Measurements from ENCODE around the gene TAX1BP3. TPM values are rescaled to one million over a fixed set of nuclear protein-coding genes. Genes with fewer than 3 reads are reported as not detected.

TAX1BP3 gene
- total RNA-seq, 1 donor from 2014 or later, result 398 TPM

DNA sequence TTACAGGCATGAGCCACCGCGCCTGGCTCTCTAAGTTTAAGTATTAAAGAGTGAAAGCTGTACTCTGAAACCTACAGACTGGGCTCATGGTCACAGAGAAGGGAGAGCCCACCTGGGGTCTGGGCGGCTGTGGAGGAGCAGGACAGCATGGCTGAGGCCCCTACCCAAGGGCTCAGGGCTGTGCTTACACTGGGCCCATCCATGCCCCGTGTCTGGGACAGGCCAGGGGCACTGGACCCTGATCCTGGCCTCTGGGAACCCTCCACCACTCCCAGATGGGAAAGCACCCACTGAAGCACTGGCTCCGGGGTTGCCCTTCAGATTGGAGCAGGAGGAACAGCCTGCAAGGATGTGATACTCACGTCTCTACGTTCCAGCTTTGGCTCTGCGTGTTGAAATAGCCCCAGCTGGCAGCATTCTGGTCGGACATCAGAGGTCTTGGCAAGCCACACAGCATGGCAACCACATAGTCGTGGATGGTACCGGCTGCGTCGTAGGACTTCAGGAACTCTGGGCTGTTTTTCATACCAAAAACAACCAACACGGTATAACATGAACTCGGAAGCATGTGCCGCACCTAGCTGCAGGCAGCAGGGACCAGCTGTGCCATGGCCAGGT, 45.3 kb downstream of the TAX1BP3 start:
- no peak for DNase-seq (ENCODE audit: low read depth)
- Histone ChIP-seq H3K4me3 (ENCODE audit: low read depth, low read length) (no peak overlapping the region), H3K27me3 (ENCODE audit: control insufficient read depth, insufficient read depth, low read length) (no peaks in the 10 kb centered on the region), H3K36me3 (ENCODE audit: control insufficient read depth, insufficient read depth, low read length) (peaks cover 2% of the 10 kb centered on the region)
- TF ChIP-seq, protein P1, sequence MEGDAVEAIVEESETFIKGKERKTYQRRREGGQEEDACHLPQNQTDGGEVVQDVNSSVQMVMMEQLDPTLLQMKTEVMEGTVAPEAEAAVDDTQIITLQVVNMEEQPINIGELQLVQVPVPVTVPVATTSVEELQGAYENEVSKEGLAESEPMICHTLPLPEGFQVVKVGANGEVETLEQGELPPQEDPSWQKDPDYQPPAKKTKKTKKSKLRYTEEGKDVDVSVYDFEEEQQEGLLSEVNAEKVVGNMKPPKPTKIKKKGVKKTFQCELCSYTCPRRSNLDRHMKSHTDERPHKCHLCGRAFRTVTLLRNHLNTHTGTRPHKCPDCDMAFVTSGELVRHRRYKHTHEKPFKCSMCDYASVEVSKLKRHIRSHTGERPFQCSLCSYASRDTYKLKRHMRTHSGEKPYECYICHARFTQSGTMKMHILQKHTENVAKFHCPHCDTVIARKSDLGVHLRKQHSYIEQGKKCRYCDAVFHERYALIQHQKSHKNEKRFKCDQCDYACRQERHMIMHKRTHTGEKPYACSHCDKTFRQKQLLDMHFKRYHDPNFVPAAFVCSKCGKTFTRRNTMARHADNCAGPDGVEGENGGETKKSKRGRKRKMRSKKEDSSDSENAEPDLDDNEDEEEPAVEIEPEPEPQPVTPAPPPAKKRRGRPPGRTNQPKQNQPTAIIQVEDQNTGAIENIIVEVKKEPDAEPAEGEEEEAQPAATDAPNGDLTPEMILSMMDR (IDR thresholded peaks at IDR 0.05; ENCODE audit: insufficient read depth, low read length, poor library complexity, severe bottlenecking), result no peak

DNA sequence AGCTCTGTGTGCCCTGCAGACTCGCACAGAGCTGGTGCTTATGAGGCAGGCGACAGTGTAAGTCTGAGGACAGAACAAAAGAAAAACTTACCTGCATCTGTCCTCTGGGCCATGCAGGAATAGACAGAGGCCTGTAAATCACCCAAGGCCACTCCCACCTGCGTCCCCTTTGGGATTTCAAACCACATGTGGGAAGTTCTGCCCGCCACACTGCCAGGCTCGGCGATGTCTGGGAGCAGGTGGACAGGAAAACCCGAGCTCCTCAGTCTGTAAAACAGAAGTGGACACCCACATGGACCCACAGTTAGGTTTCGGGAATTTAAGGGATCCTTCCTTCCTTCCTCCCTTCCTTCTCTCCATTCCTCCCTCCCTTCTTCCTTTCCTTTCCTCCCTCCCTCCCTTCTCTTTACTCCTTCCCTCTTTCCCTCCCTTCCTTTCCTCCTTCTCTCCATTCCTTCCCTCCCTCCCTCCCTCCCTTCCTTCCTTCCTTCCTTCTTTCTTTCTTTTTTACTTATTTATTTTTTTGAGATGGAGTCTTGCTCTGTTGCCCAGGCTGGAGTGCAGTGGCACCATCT, 47.1 kb downstream of the TAX1BP3 start:
- TF ChIP-seq, protein P1 (IDR thresholded peaks at IDR 0.05; ENCODE audit: insufficient read depth, low read length, poor library complexity, severe bottlenecking), result no peak
- peaks cover 3% of the 10 kb centered on the region for H3K36me3 ChIP-seq (ENCODE audit: control insufficient read depth, insufficient read depth, low read length)
- no peaks in the 10 kb centered on the region for H3K27me3 ChIP-seq (ENCODE audit: control insufficient read depth, insufficient read depth, low read length)
- H3K4me3 ChIP-seq (ENCODE audit: low read depth, low read length), result no peak overlapping the region
- no peak for DNase-seq (ENCODE audit: low read depth)

DNA sequence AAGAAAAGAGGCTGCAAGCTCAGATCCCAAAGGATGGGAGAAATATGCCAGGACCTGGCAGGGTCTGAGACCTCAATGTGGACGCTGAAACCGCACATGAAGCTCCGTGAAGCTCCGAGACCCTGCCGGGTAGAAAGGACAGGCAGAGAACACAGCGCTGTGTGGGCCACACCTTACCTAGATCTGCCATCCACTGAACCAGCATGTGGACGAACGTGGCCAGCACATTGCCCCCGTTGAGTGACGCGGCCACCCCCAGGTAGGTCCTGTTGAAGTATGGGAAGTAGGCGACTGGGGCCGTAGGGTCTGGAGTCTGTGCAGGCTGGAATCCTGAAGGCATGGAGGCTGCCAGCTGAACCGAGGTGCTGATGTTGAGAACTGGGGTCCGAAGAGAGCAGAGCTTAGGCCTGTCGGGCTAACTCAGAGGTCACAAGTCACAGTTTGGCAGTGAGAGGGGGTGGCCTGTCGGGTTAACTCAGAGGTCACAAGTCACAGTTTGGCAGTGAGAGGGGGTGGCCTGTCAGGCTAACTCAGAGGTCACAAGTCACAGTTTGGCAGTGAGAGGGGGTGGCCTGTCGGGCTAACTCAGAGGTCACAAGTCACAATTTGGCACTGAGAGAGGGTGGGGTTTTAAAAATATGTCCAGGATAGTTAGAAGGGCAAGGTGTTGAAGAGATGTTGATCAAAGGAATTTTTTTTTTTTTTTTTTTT, 53.1 kb downstream of the TAX1BP3 start:
- TF ChIP-seq, protein P1 (IDR thresholded peaks at IDR 0.05; ENCODE audit: insufficient read depth, low read length, poor library complexity, severe bottlenecking), result no peak
- peaks cover 4% of the 10 kb centered on the region for H3K36me3 ChIP-seq (ENCODE audit: control insufficient read depth, insufficient read depth, low read length)
- no peaks in the 10 kb centered on the region for H3K27me3 ChIP-seq (ENCODE audit: control insufficient read depth, insufficient read depth, low read length)
- H3K4me3 ChIP-seq (ENCODE audit: low read depth, low read length), result no peak overlapping the region
- DNase-seq (ENCODE audit: low read depth), result no peak

DNA sequence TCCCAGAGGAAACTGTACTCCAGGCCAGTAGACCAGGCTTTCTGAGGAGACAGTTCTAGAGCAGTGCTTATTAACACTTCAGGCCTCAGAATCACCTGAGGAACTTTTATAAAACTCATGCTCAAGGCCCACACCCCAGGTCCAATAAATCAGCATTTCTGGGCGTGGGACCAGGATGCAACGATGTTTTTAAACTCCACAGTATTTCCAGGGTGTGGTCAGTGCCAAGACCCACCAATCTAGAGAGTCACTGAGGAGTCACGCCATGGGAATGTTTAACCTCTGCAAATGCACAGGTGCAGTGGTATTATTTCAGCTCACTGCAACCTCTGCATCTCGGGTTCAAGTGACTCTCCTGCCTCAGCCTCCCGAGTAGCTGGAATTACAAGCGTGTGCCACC, 55.3 kb downstream of the TAX1BP3 start:
- DNase-seq (ENCODE audit: low read depth), result no peak
- Histone ChIP-seq H3K4me3 (ENCODE audit: low read depth, low read length) (no peak overlapping the region), H3K36me3 (ENCODE audit: control insufficient read depth, insufficient read depth, low read length) (peaks cover 7% of the 10 kb centered on the region), H3K27me3 (ENCODE audit: control insufficient read depth, insufficient read depth, low read length) (no peaks in the 10 kb centered on the region)
- TF ChIP-seq, protein P1 (IDR thresholded peaks at IDR 0.05; ENCODE audit: insufficient read depth, low read length, poor library complexity, severe bottlenecking), result no peak

Other genes with a start within 250 kb of the TAX1BP3 start
- not detected in 2 replicates for gene OR1E2, start 234.7 kb downstream of the TAX1BP3 start, total RNA-seq
- not detected in 2 replicates for gene SPATA22, start 196.8 kb downstream of the TAX1BP3 start, total RNA-seq
- gene ASPA, start 192.6 kb downstream of the TAX1BP3 start, total RNA-seq, result not detected in 2 replicates
- 2.1 and 2.9 TPM in 2 replicates for gene TRPV3, start 110.8 kb downstream of the TAX1BP3 start, total RNA-seq
- 2.0 and 2.2 TPM in 2 replicates for gene TRPV1, start 59.2 kb downstream of the TAX1BP3 start, total RNA-seq
- gene SHPK, start 32.3 kb downstream of the TAX1BP3 start, total RNA-seq, result 16.0 and 17.5 TPM in 2 replicates
- gene CTNS, start 31.8 kb downstream of the TAX1BP3 start, total RNA-seq, result 49.4 and 55.4 TPM in 2 replicates
- 24.9 and 30.0 TPM in 2 replicates for gene EMC6, start 234 bp upstream of the TAX1BP3 start, total RNA-seq
- 6.0 and 8.4 TPM in 2 replicates for gene P2RX5, start 27.6 kb upstream of the TAX1BP3 start, total RNA-seq
- 3.0 and 3.6 TPM in 2 replicates for gene HASPIN, start 55.3 kb upstream of the TAX1BP3 start, total RNA-seq
- gene ITGAE, start 132.6 kb upstream of the TAX1BP3 start, total RNA-seq, result 24.7 and 29.7 TPM in 2 replicates
- 26.1 and 29.1 TPM in 2 replicates for gene NCBP3, start 177.7 kb upstream of the TAX1BP3 start, total RNA-seq
- 7.8 and 10.5 TPM in 2 replicates for gene CAMKK1, start 224.5 kb upstream of the TAX1BP3 start, total RNA-seq
- gene P2RX1, start 247.9 kb upstream of the TAX1BP3 start, total RNA-seq, result not detected in 2 replicates

All from kidney epithelial cell (primary cell).